COLO668 (cell line): ENCODE results near the gene LMNTD2.
"Not testable (repeated sequence)": the region's sequence is repeated elsewhere in the genome, so short reads cannot be mapped to it uniquely, and the experiment has no call there.

Source experiments
- DNase-seq: peaks from one replicate; lab custom pipeline; 2025; ENCODE audit not compliant: unreplicated experiment; lab: John Stamatoyannopoulos, UW

The LMNTD2 gene

DNA sequence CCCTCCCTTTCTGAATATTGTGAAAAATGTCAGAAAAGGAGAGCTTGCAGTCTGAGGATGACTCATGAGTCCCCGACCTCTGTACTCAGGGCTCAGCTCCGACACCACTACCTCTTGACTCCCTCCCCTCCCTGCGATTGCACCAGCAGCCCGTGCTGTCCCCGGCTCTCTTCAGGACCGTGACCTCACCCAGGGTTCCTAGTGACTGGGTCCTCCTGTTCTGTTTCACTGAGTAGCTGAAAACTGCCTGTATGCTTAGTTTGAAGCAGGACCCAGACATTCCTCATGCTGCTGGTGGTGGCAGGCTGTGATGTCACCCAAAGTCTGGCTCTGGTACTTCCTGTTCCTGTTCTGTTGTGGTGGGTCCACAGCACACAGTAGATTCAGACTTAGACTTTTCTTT, 27.4 kb upstream of the LMNTD2 start:
- no peak for DNase-seq

DNA sequence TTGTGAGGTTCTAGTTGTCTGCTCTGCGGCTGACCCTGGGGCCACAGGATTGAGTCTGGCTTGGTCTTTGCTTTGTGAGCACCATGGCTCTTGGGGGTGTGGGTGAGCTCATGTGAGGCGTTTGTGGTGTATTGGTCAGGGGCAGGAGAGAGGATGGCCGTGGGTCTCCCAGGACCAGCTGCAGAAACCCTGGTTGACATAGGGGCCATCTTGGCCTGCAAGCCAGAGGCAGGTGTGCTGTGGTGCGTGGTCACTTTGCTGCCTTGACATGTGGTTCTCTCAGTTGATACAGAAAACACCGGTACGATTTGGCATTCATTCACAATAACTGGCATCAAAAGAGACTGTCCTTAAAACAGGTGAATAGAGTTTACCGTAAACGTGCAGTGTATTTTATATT, 27.0 kb upstream of the LMNTD2 start:
- no peak for DNase-seq

DNA sequence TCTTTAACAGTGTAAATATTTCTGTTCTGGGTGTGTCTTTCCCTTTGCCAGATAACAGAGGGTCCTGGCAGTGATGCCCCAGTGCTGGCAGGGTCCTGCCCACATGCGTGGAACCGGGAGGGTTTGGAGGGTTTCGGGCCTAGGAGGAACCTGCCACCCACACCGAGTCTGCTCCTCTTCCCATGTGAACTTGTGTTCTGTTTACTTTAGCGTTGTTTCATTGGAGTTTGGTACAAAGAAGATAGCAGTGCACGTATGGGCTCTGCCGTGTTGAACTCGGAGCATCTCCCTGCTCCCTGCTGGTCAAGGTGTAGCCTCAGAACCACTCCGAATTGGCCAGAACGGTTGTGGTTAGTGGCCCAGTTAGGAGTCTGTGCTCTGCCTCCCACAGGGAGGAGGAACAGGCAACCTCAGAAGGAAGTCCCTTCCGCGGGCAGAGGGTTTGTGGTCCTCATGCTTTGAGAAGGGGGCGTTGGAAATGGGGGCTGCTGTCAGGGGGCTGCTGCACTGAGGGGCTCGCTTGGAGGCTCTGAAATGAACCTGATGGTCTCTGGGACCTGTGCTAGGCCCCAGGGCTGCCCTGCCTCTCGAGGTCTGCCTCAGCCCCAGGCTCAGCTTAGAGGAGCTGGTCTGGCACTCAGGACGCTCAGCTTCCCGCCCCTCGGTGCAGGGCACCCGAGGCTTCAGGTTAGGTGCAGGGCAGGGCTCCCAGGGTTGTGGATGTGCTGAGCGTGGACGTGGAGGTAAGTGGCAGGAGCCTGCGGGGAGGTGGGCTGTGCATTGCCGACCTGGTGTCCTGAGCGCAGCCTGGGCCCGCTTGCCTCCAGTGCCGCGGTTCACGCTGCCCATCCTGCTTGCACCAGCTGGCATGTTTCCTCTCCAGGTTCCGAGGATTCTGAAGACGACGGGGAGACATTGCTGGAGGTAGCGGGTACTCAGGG, 26.1 kb upstream of the LMNTD2 start:
- DNase-seq = no peak

DNA sequence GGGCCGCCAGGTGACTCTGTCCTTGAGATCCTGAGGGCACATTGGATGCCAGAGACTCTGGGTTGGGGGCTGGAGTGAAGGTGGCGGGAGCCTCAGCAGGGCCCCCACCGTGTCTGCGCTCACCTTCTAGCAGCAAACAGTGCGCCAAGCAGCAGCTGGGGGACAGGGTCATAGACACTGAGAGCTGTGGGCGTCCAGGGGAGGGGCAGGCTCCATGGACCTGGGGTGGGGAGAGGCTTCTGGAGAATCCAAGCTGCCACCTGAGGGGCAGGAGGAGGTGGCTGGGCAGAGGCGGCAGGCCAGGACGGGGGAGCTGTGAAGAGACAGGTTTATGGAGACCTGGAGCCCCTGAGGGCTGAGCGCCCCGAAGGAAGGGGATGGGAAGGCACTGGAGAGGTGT, 23.7 kb upstream of the LMNTD2 start:
- no peak for DNase-seq

DNA sequence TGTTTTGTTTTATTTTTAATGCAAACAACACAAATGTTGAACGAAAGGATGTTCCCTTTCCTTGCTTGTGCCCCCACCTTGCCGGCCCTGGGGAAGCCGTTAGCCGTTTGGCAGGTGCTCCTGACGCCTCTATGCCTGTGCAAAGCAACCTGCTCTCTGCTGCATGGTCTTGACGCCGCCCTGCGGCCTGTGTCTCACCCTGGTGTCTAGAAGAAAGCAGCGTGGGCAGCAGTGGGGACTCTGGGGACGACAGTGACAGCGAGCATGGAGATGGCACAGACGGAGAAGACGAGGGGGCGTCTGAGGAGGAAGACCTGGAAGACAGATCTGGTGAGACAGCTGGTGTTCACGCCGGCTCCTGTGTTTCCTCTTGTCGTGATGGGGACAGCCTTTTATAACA, 21.2 kb upstream of the LMNTD2 start:
- DNase-seq = no peak

DNA sequence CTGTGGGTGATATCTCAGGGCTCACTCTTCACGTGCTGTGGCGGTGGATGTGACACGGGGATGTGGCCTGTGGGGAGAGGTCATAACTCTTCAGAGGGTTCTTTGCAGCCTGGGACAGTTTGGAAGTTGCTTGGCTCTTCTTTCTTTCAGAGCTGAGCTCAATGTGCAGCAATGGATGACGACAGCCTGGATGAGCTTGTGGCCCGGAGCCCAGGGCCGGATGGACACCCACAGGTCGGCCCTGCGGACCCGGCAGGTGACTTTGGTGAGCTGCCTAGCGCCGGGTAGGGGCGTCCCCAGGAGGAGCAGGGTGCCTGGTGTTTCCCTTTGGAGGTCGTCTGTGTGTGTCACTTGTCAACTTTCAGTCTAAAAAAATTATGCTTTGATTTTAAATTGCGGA, 20.8 kb upstream of the LMNTD2 start:
- no peak for DNase-seq

DNA sequence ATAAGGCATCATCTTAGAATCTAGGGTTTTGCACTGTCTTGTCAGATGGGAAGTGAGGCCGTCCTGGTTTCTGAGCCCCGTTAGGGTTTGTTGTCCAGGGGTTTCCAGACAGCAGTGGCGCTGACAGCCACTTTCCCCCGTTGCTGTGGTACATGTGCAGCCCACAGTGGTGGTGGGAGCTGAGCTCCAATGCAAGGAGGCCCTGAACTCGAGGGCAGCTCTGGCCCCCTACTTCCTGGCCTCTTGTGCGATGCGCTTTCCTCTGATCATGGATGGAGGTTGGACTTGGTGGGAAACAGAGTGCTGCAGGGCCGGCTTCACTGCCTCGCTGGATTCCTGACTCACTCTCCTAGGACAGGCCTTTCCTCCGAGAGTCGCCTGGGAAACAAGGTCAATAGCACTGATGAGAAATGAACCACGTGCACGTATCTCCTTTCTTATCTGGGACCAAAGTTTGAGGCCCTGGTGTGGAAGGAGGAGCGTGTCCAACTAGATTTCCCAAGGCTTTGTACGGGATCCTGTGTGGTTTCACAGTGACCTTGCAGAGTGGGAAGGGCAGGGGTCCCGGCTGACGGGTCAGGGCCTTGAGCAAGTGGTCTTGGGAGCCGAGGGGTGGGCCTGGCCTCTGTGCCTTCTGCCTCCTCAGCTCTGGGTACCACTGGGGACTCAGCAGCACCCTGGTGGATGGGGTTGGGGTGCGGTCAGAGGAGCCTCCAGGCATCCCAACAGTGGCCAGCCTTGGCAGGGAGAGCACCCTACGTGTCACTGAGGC, 19.5 kb upstream of the LMNTD2 start:
- no peak for DNase-seq

DNA sequence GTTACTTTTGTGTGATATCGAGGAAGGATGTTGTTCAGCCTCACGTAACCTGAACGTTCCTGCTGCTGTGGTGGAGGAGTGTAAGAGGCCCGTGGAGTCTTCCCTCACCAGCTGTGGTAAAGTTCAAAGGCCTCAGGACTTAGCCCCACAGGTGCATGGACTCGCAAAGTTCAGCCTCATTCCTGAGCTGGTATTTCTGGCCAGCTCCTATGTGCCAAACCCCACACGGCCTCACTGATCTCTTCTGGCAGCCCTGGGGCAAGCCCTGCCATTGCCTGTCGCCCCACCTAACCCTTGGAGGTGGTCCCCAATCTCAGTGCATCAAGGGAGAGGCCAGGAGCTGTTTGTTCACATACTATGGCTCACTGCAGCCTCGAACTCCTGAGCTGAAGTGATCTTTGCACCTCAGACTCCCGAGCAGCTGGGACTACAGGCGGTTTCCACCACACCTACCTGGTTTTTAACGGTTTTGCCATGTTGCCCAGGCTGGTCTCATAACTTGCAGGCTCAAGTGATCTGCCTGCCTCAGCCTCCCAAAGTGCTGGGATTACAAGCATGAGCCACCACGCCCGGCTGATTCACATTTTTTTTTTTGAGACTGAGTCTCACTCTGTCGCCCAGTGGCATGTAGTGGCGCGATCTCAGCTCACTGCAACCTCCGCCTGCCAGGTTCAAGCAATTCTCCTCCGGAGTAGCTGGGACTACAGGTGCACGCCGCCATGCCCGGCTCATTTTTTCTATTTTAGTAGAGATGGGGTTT, 17.9 kb upstream of the LMNTD2 start:
- DNase-seq = no peak

DNA sequence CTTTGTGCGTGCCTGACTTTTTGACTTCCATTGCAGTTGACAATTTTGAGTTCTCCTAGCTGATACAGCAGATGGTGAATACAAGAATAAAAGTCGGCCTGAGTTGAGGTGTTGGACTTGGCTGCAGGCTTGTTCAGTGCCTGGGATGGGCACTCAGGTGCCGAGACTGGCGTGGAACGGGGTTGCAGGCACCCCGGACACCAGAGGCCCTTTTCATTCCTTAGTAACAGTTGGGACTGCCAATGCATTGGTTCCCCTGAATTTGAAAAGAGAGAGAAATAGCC, 17.0 kb upstream of the LMNTD2 start:
- no peak for DNase-seq

DNA sequence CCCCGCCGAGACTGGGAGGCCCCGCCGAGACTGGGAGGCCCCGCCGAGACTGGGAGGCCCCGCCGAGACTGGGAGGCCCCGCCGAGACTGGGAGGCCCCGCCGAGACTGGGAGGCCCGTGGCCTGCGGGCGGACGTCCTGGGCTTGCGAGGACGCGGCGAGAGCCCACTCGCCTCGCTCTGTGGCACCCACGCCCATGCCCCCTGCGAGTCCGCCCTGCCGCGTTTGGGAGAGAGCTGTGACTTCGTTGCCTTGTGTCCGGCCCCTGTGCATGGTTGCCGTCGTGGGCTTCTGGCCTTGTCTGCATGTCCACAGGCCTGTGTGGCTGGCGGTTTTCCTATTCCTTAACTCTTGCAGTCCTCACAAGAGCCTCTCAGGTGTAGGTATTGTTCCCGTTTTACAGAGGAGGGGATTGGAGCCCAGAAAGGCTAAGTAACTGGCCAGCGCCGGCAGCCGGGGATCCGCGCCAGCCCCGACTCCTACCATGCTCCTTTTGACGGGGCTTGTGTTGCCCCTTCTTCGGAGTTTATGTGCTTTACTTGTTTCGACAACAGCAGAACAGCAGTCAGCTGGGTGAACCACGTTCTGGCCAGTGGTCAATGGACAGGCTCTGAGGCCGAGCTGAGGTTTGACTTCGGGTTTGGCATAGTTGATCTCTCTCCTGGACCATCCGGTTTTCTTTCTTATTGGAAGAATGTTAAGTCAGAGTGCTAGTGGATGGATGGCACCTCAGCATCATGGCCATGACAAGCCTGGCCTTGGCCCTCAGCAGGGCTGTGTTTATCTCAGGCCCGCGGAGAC, 16.5 kb upstream of the LMNTD2 start:
- no peak for DNase-seq

DNA sequence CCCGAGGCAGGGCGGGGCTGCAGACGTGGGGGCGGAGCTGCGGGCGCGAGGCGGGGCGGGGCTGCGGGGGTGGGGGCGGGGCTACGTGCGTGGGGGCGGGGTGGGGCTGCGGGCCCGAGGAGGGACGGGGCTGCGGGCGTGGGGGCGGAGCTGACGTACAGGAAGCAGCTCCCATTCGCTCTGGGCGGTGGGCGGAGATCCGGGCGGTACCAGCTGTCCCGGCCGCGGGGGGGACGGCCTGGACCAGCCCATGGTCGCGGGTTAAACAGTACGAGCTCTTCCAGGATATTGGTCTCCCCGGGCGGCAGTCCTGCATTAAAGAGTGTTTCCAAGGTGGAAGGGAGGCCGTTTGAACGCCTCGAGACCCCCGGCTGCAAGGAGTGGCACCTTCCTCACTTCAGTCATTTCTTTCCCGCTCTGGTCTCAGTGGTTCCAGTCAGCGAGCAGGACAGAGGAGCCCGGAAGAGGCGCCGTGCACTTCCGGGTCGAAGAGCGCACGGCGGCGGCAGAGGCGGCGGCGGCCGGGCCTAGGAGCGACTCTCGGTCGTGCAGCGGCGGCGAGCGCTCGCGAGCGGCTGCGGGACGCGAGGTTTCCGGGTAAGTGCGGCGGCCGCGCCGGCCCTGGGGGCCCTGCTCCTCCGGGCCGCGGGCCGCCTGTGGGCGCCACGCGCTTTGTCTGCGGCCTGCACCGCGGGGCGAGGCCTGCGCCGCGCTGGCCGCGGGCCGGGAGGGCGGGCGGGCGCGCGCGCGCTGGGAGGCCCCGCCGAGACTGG, 15.6 kb upstream of the LMNTD2 start, which contains the start of gene PHRF1:
Gene PHRF1 (plus strand): TSS at position 475 of the 773 bp plus-strand sequence. CDS start 5,043 bp downstream, outside the sequence.
- peak; percentile 79 for DNase-seq

DNA sequence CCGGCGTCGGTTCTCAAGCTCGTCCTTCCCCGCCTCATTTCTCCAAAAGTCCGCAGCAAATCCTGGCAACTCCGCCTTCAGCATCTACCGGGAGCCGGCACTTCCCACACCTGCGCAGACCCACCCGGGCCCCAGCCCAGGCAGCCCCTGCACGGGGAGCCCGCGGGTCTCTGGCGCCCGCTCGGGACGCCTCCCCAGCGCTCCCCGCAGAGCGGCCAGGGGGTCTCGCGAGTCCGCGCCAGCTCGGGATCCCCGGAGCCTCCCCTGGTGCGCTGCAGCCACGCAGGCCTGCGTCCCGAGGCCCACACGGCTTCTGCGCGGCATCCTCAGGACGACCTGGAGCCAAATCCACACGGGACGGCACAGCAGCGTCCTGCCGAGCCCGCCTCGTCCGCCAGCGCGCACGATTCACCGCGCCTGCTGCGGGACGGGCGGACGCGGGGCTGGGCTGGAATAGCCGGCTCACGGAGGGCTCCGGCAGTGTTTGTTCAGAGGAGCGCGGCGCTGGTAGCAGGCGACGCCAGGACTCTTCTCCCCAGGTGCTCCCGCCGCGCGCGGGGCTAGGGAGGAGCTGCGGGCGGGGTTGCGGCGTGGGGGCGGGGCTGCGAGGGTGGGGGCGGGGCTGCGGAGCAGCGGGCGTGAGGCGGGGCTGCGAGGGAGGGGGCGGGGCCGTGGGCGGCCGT, 14.9 kb upstream of the LMNTD2 start:
- DNase-seq = peak; percentile 71

DNA sequence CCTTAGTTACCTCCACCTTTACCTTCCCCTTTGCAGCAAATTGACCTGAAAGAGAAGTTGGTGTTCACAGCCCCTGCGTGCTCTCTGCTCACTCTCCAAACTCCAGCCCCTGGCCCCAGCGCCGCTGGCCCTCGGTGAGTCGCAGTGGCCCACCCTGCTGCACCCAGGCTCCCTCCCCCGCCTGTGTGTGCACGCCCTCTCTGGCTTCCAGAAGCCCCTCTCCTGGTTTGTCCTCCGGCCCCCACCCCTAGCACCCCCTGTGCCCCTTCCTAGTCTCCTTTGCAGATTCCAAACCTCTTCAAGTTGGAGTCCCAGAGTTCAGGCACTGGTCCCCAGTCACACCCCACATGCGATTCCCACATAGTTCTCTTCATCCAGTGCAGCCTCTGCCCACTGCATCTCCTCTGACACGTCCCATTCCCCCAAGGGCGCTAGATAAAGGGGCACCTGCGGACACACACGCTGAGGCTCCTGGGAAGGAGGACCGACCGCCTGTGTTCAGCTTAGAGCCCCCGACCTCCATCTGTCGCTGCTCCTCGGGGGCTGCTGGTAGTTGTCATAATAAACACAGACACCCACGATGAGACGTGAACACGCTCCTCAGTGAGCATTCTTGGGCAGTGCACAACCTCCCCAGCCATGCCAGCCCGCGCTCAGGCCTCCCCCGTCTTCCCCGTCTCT, 14.2 kb upstream of the LMNTD2 start:
- no peak for DNase-seq

DNA sequence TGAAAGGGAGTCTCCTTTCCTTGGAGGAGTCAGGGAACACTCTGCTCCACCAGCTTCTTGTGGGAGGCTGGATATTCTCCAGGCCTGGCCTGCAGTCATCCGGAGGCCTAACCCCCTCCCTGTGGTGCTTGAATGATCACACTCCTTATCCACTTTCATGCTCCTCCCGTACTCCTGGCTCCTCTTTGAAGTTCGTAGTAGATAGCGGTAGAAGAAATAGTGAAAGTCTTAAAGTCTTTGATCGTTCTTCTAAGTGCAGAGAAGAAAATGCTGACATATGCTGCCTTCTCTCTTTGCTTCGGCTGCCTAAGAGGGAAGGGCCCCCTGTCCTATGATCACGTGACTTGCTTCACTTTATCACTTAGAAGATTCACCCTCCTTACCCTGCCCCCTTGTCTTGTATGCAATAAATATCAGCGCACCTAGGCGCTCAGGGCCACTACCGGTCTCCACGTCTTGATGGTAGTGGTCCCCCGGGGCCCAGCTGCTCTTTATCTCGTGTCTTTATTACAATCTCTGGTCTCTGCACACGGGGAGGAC, 13.6 kb upstream of the LMNTD2 start:
- DNase-seq = not testable (repeated sequence)

DNA sequence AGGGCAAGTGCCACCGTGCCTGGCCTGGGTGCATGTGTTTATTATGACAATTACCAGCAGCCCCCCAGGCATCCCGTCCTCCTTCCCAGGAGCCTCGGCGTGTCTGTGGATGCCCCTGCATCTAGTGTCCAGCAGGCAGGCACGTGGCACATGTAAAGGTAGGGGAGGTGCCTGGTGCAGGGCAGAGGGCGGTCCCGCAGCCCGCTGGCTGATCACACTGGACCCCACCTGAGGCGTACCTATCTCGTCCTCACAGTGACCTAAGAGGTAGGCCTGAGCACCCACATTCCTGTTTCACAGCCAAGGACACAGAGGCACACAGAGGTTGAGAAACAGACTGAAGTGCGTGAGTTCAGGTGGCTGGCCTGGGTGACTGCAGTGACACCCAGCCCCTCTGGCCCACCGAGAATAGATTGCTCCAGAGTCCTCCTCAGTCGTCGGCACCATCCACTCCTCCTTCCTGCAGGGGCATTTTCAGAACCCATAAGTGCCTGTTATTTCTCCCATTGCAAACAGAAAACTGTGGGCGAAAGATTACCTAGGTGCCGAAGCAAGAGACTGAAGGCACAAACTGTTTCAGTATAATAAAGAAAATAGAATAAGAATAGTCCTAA, 12.7 kb upstream of the LMNTD2 start:
- no peak for DNase-seq

DNA sequence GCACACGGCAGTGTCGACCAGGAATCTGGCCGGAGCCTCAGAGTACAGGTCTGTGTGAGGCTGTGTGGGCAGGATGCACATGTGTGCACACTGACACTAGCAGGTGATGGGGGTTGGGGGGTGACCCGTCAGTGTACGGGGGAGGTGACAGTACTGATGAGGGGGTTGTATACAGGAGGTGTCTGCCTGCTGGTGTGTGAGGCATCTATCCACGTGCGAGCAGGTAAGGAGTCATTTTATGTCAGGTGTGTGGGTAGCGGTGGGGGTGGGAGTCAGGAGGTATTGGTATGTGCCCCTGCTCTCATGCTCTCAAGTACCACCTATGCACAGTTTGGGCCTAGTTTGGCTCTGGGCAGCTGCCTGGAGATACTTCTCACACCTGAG, 11.3 kb upstream of the LMNTD2 start:
- no peak for DNase-seq

DNA sequence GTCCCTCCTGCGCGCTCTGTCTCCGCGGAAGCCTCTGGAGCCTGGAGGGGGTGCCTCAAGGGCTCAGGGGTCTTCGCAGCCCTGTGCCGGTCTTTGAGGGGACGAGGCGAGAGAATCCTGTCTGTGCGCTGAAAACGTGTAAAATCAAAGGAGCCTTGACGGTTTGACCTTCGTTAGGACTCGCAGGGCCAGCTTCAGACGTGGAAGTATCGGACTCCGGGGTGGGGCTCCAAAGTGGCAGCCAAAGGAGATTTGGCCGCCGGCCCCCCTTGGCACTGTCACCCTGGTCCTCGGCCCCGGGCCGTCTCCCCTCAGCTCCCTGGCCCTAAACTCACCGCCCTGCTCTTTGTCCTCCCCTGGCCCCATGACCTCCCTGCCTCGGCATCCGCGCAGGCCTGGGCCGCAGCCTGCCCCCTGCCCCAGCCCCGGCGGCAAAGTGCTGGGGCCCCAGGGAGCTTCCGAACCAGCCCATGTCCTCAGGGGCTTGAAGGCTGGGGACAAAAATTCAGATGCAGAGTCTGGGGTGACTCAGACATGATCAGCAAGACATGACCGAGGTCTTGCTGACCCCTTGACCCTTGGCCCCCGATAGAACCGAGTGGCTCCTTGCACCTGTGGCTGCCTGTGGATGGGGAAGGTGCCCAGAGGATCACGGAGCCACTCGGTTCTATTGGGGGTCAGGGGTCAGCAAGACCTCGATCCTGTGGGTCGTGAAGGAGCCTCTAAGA, 8.8 kb upstream of the LMNTD2 start:
- DNase-seq = no peak
